ENCODE measurements around the gene DGAT2. TPM values are rescaled to one million over a fixed set of nuclear protein-coding genes. Genes with fewer than 3 reads are reported as not detected.

DGAT2 gene
- total RNA-seq, 1 donor from 2014 or later, result 0.13 TPM

DNA sequence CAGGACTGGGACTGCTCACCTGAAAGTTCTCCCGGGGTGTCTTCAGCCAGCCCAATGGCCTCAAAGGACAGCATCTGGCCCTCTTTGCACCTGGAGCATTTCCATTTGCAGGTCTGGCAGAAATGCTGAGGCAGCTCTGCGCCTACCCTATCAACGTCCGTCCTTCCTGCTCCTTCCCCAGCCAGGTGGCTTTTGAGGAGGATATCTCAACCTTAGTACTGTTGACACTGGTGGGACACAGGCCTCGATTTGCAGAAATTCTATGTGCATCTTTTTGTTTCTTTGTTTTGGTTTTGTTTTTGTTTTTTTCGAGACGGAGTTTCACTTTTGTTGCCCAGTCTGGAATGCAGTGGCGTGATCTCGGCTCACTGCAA, 45.9 kb upstream of the DGAT2 start:
- no peaks in the 10 kb centered on the region for H3K4me1 Mint-ChIP-seq (ENCODE audit: unreplicated experiment)
- TF ChIP-seq, protein P1, sequence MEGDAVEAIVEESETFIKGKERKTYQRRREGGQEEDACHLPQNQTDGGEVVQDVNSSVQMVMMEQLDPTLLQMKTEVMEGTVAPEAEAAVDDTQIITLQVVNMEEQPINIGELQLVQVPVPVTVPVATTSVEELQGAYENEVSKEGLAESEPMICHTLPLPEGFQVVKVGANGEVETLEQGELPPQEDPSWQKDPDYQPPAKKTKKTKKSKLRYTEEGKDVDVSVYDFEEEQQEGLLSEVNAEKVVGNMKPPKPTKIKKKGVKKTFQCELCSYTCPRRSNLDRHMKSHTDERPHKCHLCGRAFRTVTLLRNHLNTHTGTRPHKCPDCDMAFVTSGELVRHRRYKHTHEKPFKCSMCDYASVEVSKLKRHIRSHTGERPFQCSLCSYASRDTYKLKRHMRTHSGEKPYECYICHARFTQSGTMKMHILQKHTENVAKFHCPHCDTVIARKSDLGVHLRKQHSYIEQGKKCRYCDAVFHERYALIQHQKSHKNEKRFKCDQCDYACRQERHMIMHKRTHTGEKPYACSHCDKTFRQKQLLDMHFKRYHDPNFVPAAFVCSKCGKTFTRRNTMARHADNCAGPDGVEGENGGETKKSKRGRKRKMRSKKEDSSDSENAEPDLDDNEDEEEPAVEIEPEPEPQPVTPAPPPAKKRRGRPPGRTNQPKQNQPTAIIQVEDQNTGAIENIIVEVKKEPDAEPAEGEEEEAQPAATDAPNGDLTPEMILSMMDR (IDR thresholded peaks at IDR 0.05), result no peak
- DNase-seq (ENCODE audit: extremely low spot score, unreplicated experiment), result no peak
- no peaks in the 10 kb centered on the region for H3K9me3 Mint-ChIP-seq (ENCODE audit: unreplicated experiment)
- H3K27me3 Mint-ChIP-seq (ENCODE audit: unreplicated experiment), result peaks cover 12% of the 10 kb centered on the region
- H3K27ac Mint-ChIP-seq (ENCODE audit: unreplicated experiment), result no peak overlapping the region
- no peak overlapping the region for H3K4me3 Mint-ChIP-seq (ENCODE audit: unreplicated experiment)
- H3K36me3 Mint-ChIP-seq (ENCODE audit: unreplicated experiment), result no peaks in the 10 kb centered on the region

DNA sequence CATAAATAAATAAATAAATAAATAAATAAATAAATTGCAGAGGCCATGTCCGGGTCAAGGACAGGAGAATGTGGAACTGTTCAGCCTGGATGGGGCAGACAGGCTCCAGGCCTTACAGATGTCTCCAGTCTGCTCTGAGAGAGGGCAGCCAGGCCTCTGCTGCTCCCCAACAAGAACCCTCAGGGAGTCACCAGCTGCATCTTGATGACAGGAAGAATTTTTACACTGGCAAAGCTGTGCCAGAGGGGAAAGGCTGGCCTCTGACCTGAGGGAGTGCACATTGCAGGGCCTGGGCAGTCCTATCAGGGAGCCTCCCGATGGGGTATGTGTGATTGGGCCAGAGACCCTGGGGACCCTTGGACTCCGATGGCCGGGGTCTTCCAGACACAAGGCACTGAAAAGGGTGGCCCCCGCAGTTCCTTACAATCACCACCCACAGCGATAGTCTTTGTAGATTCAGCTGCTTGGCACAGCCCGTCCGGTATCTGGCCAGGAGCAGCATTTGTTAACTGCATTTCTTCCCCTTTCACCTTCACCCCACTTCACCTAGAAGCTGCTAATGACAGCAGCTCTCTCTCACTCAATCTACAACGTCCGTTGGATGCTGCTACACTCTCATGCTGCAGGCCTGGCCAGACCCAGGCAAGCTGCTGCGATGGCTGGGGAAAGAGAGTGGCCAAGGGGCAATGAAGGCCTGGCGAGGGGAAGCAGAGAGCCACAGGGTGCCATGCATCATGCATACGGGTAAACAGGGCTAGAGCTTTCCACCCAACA, 42.8 kb upstream of the DGAT2 start:
- Mint-ChIP-seq H3K27me3 (ENCODE audit: unreplicated experiment) (peaks cover 12% of the 10 kb centered on the region), H3K36me3 (ENCODE audit: unreplicated experiment) (no peaks in the 10 kb centered on the region), H3K4me3 (ENCODE audit: unreplicated experiment) (no peak overlapping the region), H3K9me3 (ENCODE audit: unreplicated experiment) (no peaks in the 10 kb centered on the region), H3K4me1 (ENCODE audit: unreplicated experiment) (no peaks in the 10 kb centered on the region), H3K27ac (ENCODE audit: unreplicated experiment) (no peak overlapping the region)
- TF ChIP-seq, protein P1 (IDR thresholded peaks at IDR 0.05), result no peak
- no peak for DNase-seq (ENCODE audit: extremely low spot score, unreplicated experiment)

DNA sequence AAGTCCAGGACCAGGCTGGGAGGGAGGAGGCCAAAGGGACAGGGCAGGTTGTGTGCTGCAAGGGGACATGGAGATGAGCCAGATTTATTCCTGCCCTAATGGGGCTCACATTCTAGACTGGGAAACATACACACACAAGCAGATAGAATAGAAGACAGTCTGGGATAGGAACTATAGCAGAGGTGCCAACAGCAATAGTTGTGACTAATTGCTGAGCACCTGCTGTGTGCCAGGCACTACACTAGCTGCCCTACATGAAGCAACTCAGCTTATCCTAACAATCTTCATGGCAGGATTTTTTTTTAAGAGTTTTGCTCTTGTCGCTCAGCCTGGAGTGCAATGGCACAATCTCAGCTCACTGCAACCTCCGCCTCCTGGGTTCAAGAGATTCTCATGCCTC, 39.6 kb upstream of the DGAT2 start:
- Mint-ChIP-seq H3K4me3 (ENCODE audit: unreplicated experiment) (no peak overlapping the region), H3K27me3 (ENCODE audit: unreplicated experiment) (peaks cover 19% of the 10 kb centered on the region), H3K9me3 (ENCODE audit: unreplicated experiment) (no peaks in the 10 kb centered on the region), H3K27ac (ENCODE audit: unreplicated experiment) (no peak overlapping the region), H3K4me1 (ENCODE audit: unreplicated experiment) (no peaks in the 10 kb centered on the region), H3K36me3 (ENCODE audit: unreplicated experiment) (no peaks in the 10 kb centered on the region)
- TF ChIP-seq, protein P1 (IDR thresholded peaks at IDR 0.05), result no peak
- no peak for DNase-seq (ENCODE audit: extremely low spot score, unreplicated experiment)

DNA sequence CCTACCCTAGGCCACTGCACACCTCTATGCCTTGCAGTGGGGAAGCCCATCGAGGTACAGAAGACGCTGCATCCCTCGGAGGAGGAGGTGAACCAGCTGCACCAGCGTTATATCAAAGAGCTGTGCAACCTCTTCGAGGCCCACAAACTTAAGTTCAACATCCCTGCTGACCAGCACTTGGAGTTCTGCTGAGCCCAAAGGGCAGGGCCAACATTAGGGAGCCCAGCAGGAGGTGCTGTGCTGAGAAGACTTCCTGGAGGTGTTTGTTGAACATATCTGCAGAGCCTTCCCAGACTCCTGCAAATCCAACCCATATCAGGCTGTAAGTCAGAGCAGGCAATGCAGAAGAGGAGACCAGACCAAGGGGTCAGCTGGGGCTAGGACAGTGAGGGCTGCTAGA, 37.5 kb upstream of the DGAT2 start:
- DNase-seq (ENCODE audit: extremely low spot score, unreplicated experiment), result no peak
- H3K27ac Mint-ChIP-seq (ENCODE audit: unreplicated experiment), result no peak overlapping the region
- H3K36me3 Mint-ChIP-seq (ENCODE audit: unreplicated experiment), result no peaks in the 10 kb centered on the region
- peaks cover 22% of the 10 kb centered on the region for H3K27me3 Mint-ChIP-seq (ENCODE audit: unreplicated experiment)
- no peaks in the 10 kb centered on the region for H3K9me3 Mint-ChIP-seq (ENCODE audit: unreplicated experiment)
- H3K4me3 Mint-ChIP-seq (ENCODE audit: unreplicated experiment), result no peak overlapping the region
- no peaks in the 10 kb centered on the region for H3K4me1 Mint-ChIP-seq (ENCODE audit: unreplicated experiment)
- TF ChIP-seq, protein P1 (IDR thresholded peaks at IDR 0.05), result no peak

DNA sequence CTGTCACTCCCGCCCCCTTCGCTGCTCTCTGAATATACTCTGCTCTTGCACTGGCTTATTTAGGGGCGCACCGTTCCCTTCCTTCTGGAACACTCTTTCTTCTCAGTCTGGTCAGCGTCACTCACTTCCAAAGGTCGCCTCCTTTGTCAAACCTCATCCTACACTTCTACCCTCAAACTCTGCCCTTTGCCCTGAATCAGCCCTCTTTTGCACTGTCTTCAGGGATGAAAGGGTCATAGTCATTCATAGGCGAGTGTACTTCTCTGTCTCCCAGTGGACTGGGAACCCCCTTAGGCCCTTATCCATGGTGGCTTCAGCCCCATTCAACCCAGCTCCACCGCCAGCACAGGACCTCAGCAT, 35.5 kb upstream of the DGAT2 start:
- Mint-ChIP-seq H3K9me3 (ENCODE audit: unreplicated experiment) (no peaks in the 10 kb centered on the region), H3K4me3 (ENCODE audit: unreplicated experiment) (no peak overlapping the region), H3K4me1 (ENCODE audit: unreplicated experiment) (no peaks in the 10 kb centered on the region), H3K27me3 (ENCODE audit: unreplicated experiment) (peaks cover 34% of the 10 kb centered on the region), H3K36me3 (ENCODE audit: unreplicated experiment) (no peaks in the 10 kb centered on the region), H3K27ac (ENCODE audit: unreplicated experiment) (no peak overlapping the region)
- DNase-seq (ENCODE audit: extremely low spot score, unreplicated experiment), result no peak
- TF ChIP-seq, protein P1 (IDR thresholded peaks at IDR 0.05), result no peak

All from osteocyte (in vitro differentiated cells).